CD14-positive monocyte (primary cell): ENCODE data around the gene ST3GAL4. TPM values are rescaled to one million over a fixed set of nuclear protein-coding genes. Genes with fewer than 3 reads are reported as not detected.
A peak's percentile ranks its signal among the peaks of the same experiment; 100 is the strongest.

Experiments used
- DNase-seq, 3 donors: peaks; one replicate each; pipeline ENCODE4 v3.0.0-alpha.2; 2011 to 2022
- H2AFZ ChIP-seq: 2 replicates; pipeline ENCODE4 v1.6.0; 2012; ENCODE audit warnings: mild to moderate bottlenecking, low read depth, low read length, inconsistent platforms; ENCODE audit not compliant: insufficient read depth, poor library complexity, severe bottlenecking
- H3K27ac ChIP-seq, 2 donors: 1 replicate in 1 of 2; 2 replicates in 1 of 2; pipeline ENCODE4 v1.5.1; 2012 to 2013; ENCODE audit warnings: low read length in 2 of 2, control low read depth in 1 of 2, inconsistent platforms in 1 of 2, low read depth in 1 of 2, mild to moderate bottlenecking in 1 of 2
- H3K27me3 ChIP-seq, 2 donors: one replicate each; pipeline versions ENCODE4 v1.6.0 to v1.6.1; 2011 to 2013; ENCODE audit warnings: low read length in 2 of 2; ENCODE audit not compliant: control insufficient read depth in 2 of 2, insufficient read depth in 2 of 2
- H3K36me3 ChIP-seq, 2 donors: replicated peaks in 1 of 2; 1 replicate in 1 of 2; 2 replicates in 1 of 2; pipeline versions ENCODE4 v1.5.1 to v1.6.1; 2012 to 2013; ENCODE audit warnings: low read length in 2 of 2, control low read depth in 1 of 2, inconsistent platforms in 1 of 2, mild to moderate bottlenecking in 1 of 2; ENCODE audit not compliant: insufficient read depth in 2 of 2, control insufficient read depth in 1 of 2
- H3K4me1 ChIP-seq, 2 donors: 1 replicate in 1 of 2; 2 replicates in 1 of 2; pipeline versions ENCODE4 v1.5.1 to v1.6.1; 2012 to 2013; ENCODE audit warnings: low read length in 2 of 2, control low read depth in 1 of 2, inconsistent platforms in 1 of 2, mild to moderate bottlenecking in 1 of 2, moderate library complexity in 1 of 2; ENCODE audit not compliant: insufficient read depth in 2 of 2, control insufficient read depth in 1 of 2
- H3K4me2 ChIP-seq: replicated peaks from 2 replicates; pipeline ENCODE3; 2012; ENCODE audit warnings: low read length, moderate library complexity, mild to moderate bottlenecking; ENCODE audit not compliant: poor library complexity, severe bottlenecking; ENCODE audit errors: extremely low read depth
- H3K4me3 ChIP-seq, 3 experiments: fragments of 200-600 bp in 1 of 3; sonication (generic) in 1 of 3; replicated peaks in 1 of 3; 1 replicate in 2 of 3; 2 replicates in 1 of 3; pipeline ENCODE4 v1.5.1; 2011 to 2013; ENCODE audit warnings: low read length in 3 of 3, mild to moderate bottlenecking in 3 of 3, control low read depth in 2 of 3, low read depth in 2 of 3, inconsistent platforms in 1 of 3, moderate library complexity in 1 of 3
- H3K79me2 ChIP-seq: 2 replicates; pipeline ENCODE4 v1.6.0; 2012; ENCODE audit warnings: mild to moderate bottlenecking, control low read depth, inconsistent platforms, low read length, moderate library complexity; ENCODE audit not compliant: insufficient read depth
- H3K9ac ChIP-seq: 2 replicates; pipeline ENCODE4 v1.6.0; 2017; ENCODE audit warnings: low read length, mild to moderate bottlenecking; ENCODE audit not compliant: insufficient read depth, poor library complexity, severe bottlenecking
- H3K9me3 ChIP-seq, 2 donors: replicated peaks in 1 of 2; 1 replicate in 1 of 2; 2 replicates in 1 of 2; pipeline versions ENCODE4 v1.5.1 to v1.6.1; 2012 to 2013; ENCODE audit warnings: low read length in 2 of 2, control low read depth in 1 of 2; ENCODE audit not compliant: control insufficient read depth in 1 of 2, insufficient read depth in 1 of 2
- H4K20me1 ChIP-seq: 2 replicates; pipeline ENCODE4 v1.6.0; 2012; ENCODE audit warnings: mild to moderate bottlenecking, low read length, control low read depth, moderate library complexity; ENCODE audit not compliant: insufficient read depth
- H3K27ac Mint-ChIP-seq, 7 donors: one replicate each; pipeline ENCODE4 v1.8.0; 2020; ENCODE audit warnings: mild to moderate bottlenecking in 7 of 7, mixed read lengths in 7 of 7, moderate library complexity in 6 of 7, inconsistent platforms in 2 of 7
- H3K27me3 Mint-ChIP-seq, 3 donors: one replicate each; pipeline ENCODE4 v1.8.0; 2021 to 2022; ENCODE audit warnings: low read depth in 3 of 3, mild to moderate bottlenecking in 3 of 3, mixed read lengths in 3 of 3, moderate library complexity in 3 of 3, inconsistent platforms in 1 of 3
- H3K36me3 Mint-ChIP-seq, 2 donors: one replicate each; pipeline ENCODE4 v1.8.0; 2020; ENCODE audit warnings: mixed read lengths in 2 of 2, inconsistent platforms in 1 of 2, mild to moderate bottlenecking in 1 of 2
- H3K4me1 Mint-ChIP-seq: one replicate; pipeline ENCODE4 v1.8.0; 2020; ENCODE audit warnings: mild to moderate bottlenecking, mixed read lengths
- H3K4me3 Mint-ChIP-seq, 2 donors: one replicate each; pipeline ENCODE4 v1.8.0; 2020; ENCODE audit warnings: mild to moderate bottlenecking in 2 of 2, mixed read lengths in 2 of 2, moderate library complexity in 1 of 2
- H3K9me3 Mint-ChIP-seq, 7 donors: one replicate each; pipeline ENCODE4 v1.8.0; 2020 to 2022; ENCODE audit warnings: mixed read lengths in 7 of 7, mild to moderate bottlenecking in 6 of 7, moderate library complexity in 6 of 7, inconsistent platforms in 2 of 7
- WGBS: methylation state at CpG from one replicate; pipeline ENCODE4 v1.1.5; 2013; ENCODE audit warnings: missing lambda C conversion rate; ENCODE audit not compliant: insufficient coverage; 5-methylcytosine and 5-hydroxymethylcytosine counted together
- intact Hi-C, 2 donors: fragments of 100-400 bp; cut with micrococcal nuclease; formaldehyde crosslinking; loops; one replicate each; pipeline versions ENCODE4 v1.15.0 to v1.15.1; 2023
- polyA plus RNA-seq, 3 donors: library from polyadenylated mRNA; depleted of rRNA in 1 of 3; unstranded in 2 of 3; stranded (reverse) in 1 of 3; fragments of 300-500 nt in 2 of 3; fragments of >200 nt in 1 of 3; fragmentation: Illumina TruSeq in 2 of 3; gene quantifications; 1 replicate in 2 of 3; 2 replicates in 1 of 3; pipeline ENCODE4 v1.2.3, GENCODE V29; 2012 to 2021
- TF ChIP-seq, protein P1 (sequence below): fragments of 200-600 bp; IDR thresholded peaks from one replicate; pipeline ENCODE4 v1.8.0; 2022; ENCODE audit warnings: antibody characterized with exemption, mild to moderate bottlenecking

Gene ST3GAL4
- polyA plus RNA-seq, 3 donors: 7.8 to 14.3 (median 10.1) TPM

DNA sequence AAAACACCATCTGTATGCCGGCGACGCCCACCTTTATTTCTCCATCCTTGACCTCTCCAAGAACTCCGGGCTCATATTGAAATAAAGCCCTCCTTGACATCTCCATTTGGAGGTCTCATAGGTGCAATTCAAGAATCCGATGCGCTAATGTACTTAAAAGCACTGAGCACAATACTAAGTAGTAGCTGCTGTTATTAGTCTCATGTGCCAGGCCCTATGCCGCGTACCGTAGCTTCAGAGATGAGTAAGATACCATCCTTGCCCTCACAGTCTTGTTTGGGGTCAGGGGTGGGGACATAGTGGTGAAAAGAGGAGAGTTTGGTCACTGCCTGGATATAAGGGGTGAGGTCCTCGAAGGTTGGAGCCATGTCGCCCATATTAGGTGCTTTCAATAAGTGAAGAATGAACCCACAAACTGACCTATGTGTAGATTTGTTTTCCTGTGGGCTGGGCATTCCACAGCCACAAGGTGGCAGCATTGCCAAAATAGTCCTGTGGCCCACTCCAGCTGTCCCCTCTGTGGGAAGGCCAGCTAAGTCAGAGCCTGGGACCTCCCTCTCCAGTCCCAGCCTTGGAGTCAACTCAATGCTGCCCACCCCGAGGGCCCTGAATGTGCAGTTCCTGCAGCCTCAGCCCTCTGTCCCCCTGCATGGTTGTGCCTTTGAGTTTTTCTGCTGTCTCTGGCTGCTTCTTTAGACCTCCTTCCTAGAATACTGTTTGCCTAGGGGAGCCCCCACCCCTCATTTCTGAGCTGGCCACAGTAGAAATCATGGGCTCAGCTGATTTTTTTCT lies 45.1 kb upstream of the ST3GAL4 start:
- H3K4me3 Mint-ChIP-seq: no peak overlapping the region
- intact Hi-C loops: loop anchor here (2.0 to 5.0 kb wide), 4 partner anchors 47 to 170 kb away; partner anchors contain the start of gene ST3GAL4 (in 1 of the 2)
- peak overlapping the region; percentile 74 to 84 for H3K27ac ChIP-seq
- H3K4me1 Mint-ChIP-seq: peaks cover 51% of the 10 kb centered on the region
- peaks cover 4 to 29% of the 10 kb centered on the region in 2 donors for H3K36me3 ChIP-seq
- no peaks in the 10 kb centered on the region for H3K27me3 ChIP-seq
- peaks cover 33% of the 10 kb centered on the region for H3K79me2 ChIP-seq
- H4K20me1 ChIP-seq: no peaks in the 10 kb centered on the region
- 49% methylated on average over 6 of the region's 12 CpGs for WGBS
- H3K4me2 ChIP-seq: peak overlapping the region; percentile 60
- TF ChIP-seq, protein P1, sequence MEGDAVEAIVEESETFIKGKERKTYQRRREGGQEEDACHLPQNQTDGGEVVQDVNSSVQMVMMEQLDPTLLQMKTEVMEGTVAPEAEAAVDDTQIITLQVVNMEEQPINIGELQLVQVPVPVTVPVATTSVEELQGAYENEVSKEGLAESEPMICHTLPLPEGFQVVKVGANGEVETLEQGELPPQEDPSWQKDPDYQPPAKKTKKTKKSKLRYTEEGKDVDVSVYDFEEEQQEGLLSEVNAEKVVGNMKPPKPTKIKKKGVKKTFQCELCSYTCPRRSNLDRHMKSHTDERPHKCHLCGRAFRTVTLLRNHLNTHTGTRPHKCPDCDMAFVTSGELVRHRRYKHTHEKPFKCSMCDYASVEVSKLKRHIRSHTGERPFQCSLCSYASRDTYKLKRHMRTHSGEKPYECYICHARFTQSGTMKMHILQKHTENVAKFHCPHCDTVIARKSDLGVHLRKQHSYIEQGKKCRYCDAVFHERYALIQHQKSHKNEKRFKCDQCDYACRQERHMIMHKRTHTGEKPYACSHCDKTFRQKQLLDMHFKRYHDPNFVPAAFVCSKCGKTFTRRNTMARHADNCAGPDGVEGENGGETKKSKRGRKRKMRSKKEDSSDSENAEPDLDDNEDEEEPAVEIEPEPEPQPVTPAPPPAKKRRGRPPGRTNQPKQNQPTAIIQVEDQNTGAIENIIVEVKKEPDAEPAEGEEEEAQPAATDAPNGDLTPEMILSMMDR: peak; percentile 91
- no peaks in the 10 kb centered on the region for H3K27me3 Mint-ChIP-seq
- H3K9me3 Mint-ChIP-seq: no peaks in the 10 kb centered on the region
- peak overlapping the region; percentile 86 to 95 (median 92) for H3K27ac Mint-ChIP-seq
- peaks cover 21 to 36% of the 10 kb centered on the region in 2 donors for H3K36me3 Mint-ChIP-seq
- H3K4me1 ChIP-seq: peaks cover 41 to 48% of the 10 kb centered on the region in 2 donors
- DNase-seq: peak; percentile 56 to 70 (median 69)
- H3K4me3 ChIP-seq: peak overlapping the region in 1 of 3 experiments; percentile 12
- H3K9me3 ChIP-seq: no peaks in the 10 kb centered on the region
- H3K9ac ChIP-seq: no peak overlapping the region
- no peak overlapping the region for H2AFZ ChIP-seq

DNA sequence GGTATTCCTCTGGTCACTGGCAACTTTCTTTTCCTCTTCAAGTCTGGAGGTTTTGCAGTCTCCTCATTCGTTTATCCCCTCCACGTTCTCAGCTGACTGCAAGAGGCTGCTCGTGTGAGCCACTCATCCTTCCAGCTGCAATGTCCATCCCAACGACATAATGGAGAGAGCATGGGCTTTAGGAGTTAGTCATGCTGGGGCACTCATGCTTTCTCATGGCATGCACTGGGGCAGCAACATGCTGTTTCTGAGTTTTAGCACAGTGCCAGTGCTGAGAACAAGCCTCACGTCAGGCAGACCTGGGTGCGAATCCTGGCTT lies 44.5 kb upstream of the ST3GAL4 start:
- peaks cover 4 to 29% of the 10 kb centered on the region in 2 donors for H3K36me3 ChIP-seq
- 33% methylated on average over 2 of the region's 6 CpGs for WGBS
- H3K9me3 ChIP-seq: peaks cover 0 to 2% of the 10 kb centered on the region in 2 donors
- DNase-seq: peak in 1 of 3 donors; percentile 37
- peaks cover 50% of the 10 kb centered on the region for H3K4me1 Mint-ChIP-seq
- no peaks in the 10 kb centered on the region for H3K27me3 ChIP-seq
- H3K4me3 Mint-ChIP-seq: no peak overlapping the region
- H3K9ac ChIP-seq: no peak overlapping the region
- no peaks in the 10 kb centered on the region for H3K9me3 Mint-ChIP-seq
- H2AFZ ChIP-seq: no peak overlapping the region
- intact Hi-C loops: loop anchor here (2.0 to 5.0 kb wide), 4 partner anchors 46 to 170 kb away; partner anchors contain the start of gene ST3GAL4 (in 1 of the 2)
- H3K36me3 Mint-ChIP-seq: peaks cover 21 to 37% of the 10 kb centered on the region in 2 donors
- H3K27me3 Mint-ChIP-seq: no peaks in the 10 kb centered on the region
- peak overlapping the region; percentile 90 to 95 (median 92) for H3K27ac Mint-ChIP-seq
- TF ChIP-seq, protein P1: no peak
- peak overlapping the region in 1 of 3 experiments; percentile 12 for H3K4me3 ChIP-seq
- no peaks in the 10 kb centered on the region for H4K20me1 ChIP-seq
- peaks cover 33% of the 10 kb centered on the region for H3K79me2 ChIP-seq
- peaks cover 47 to 53% of the 10 kb centered on the region in 2 donors for H3K4me1 ChIP-seq
- H3K27ac ChIP-seq: peak overlapping the region; percentile 74 to 84
- H3K4me2 ChIP-seq: peak overlapping the region; percentile 60
